GM12878 (cell line): ENCODE measurements around the gene NFATC1.

Source experiments
- POLR2A ChIP-seq: IDR thresholded peaks from 2 replicates; pipeline ENCODE4 v1.6.1; 2011; ENCODE audit warnings: low read depth, mild to moderate bottlenecking, low read length
- SP1 ChIP-seq: IDR thresholded peaks from one replicate; pipeline ENCODE4 v1.6.1; 2011; ENCODE audit warnings: low read depth, low read length
- TAF1 ChIP-seq: IDR thresholded peaks from 2 replicates; pipeline ENCODE4 v1.6.1; 2011; ENCODE audit warnings: mild to moderate bottlenecking, low read depth, low read length, borderline replicate concordance
- TF ChIP-seq, protein P1 (sequence below): IDR thresholded peaks from 2 replicates; pipeline ENCODE4 v1.6.1; 2012; ENCODE audit warnings: low read depth, low read length, improper control_type of control experiment
- TF ChIP-seq, protein P2 (sequence below), 3 experiments: IDR thresholded peaks in 2 of 3; conservative IDR thresholded peaks in 1 of 3; 2 replicates each; pipeline ENCODE4 v1.5.1; 2011; ENCODE audit warnings: low read depth in 3 of 3, low read length in 3 of 3, mild to moderate bottlenecking in 3 of 3, control low read depth in 2 of 3, moderate library complexity in 2 of 3, inconsistent platforms in 1 of 3, mixed read lengths in 1 of 3; ENCODE audit not compliant: control insufficient read depth in 2 of 3, insufficient read depth in 1 of 3; ENCODE audit errors: extremely low read depth in 1 of 3

DNA sequence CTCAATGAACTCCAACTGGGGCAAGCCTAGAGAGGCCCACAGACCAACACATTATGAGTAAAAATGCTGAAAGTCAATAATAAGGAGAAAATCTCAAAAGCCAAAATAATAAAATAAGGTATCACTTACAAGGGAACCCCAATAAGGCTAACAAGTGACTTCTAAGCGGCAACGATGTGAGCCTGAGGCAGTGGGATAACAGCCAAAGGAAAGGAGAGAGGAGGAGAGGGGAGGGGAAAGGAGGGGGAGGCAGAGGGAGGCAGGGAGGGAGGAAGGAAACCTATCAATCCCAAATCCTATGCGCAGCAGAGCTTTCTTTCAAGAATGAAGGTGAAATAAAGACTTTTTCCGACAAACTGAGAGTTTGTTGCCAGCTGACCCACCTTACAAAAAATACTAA is 6.0 kb upstream of the NFATC1 start:
- TF ChIP-seq, protein P1, sequence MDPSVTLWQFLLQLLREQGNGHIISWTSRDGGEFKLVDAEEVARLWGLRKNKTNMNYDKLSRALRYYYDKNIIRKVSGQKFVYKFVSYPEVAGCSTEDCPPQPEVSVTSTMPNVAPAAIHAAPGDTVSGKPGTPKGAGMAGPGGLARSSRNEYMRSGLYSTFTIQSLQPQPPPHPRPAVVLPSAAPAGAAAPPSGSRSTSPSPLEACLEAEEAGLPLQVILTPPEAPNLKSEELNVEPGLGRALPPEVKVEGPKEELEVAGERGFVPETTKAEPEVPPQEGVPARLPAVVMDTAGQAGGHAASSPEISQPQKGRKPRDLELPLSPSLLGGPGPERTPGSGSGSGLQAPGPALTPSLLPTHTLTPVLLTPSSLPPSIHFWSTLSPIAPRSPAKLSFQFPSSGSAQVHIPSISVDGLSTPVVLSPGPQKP, result no peak
- TF ChIP-seq TAF1 (no peak), POLR2A (no peak), SP1 (no peak)
- TF ChIP-seq, protein P2, sequence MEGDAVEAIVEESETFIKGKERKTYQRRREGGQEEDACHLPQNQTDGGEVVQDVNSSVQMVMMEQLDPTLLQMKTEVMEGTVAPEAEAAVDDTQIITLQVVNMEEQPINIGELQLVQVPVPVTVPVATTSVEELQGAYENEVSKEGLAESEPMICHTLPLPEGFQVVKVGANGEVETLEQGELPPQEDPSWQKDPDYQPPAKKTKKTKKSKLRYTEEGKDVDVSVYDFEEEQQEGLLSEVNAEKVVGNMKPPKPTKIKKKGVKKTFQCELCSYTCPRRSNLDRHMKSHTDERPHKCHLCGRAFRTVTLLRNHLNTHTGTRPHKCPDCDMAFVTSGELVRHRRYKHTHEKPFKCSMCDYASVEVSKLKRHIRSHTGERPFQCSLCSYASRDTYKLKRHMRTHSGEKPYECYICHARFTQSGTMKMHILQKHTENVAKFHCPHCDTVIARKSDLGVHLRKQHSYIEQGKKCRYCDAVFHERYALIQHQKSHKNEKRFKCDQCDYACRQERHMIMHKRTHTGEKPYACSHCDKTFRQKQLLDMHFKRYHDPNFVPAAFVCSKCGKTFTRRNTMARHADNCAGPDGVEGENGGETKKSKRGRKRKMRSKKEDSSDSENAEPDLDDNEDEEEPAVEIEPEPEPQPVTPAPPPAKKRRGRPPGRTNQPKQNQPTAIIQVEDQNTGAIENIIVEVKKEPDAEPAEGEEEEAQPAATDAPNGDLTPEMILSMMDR (IDR thresholded peaks at IDR 0.05 in 2 of 3, conservative IDR thresholded peaks at IDR 0.05 in 1 of 3; ENCODE audit: control insufficient read depth in 2 of 3, extremely low read depth in 1 of 3, insufficient read depth in 1 of 3, low read depth in 3 of 3, low read length in 3 of 3), result no peak
